ENCODE results near the gene ACADS.
A peak's percentile ranks its signal among the peaks of the same experiment; 100 is the strongest.

The ACADS gene

GRCh38 chr12:120758798-120759590 is 33.4 kb downstream of the ACADS start:
- no peak for DNase-seq

- DNase-seq, result no peak
Observed at GRCh38 chr12:120759591-120760348, 34.1 kb downstream of the ACADS start.

- DNase-seq, result peak; percentile 42
Observed at GRCh38 chr12:120760349-120761254, 35.0 kb downstream of the ACADS start.

GRCh38 chr12:120761519-120761934 is 35.9 kb downstream of the ACADS start:
- DNase-seq, result no peak

- DNase-seq, result no peak
Observed at GRCh38 chr12:120762086-120762485, 36.5 kb downstream of the ACADS start.

GRCh38 chr12:120763250-120763649 is 37.6 kb downstream of the ACADS start:
- DNase-seq, result no peak

- no peak for DNase-seq
Observed at GRCh38 chr12:120764816-120765215, 39.2 kb downstream of the ACADS start.

- DNase-seq, result no peak
Observed at GRCh38 chr12:120766566-120766965, 40.9 kb downstream of the ACADS start.

- DNase-seq, result no peak
Observed at GRCh38 chr12:120767071-120768024, 41.7 kb downstream of the ACADS start.

GRCh38 chr12:120771097-120771496 is 45.5 kb downstream of the ACADS start:
- no peak for DNase-seq

- DNase-seq, result no peak
Observed at GRCh38 chr12:120774169-120774916, 48.7 kb downstream of the ACADS start.

- no peak for DNase-seq
Observed at GRCh38 chr12:120775862-120776552, 50.4 kb downstream of the ACADS start.

GRCh38 chr12:120783197-120783596 is 57.6 kb downstream of the ACADS start:
- no peak for DNase-seq

GRCh38 chr12:120784804-120785203 is 59.2 kb downstream of the ACADS start:
- DNase-seq, result no peak

- DNase-seq, result no peak
Observed at GRCh38 chr12:120787889-120788288, 62.3 kb downstream of the ACADS start.

Data from CD4-positive, alpha-beta T cell treated with Interleukin-6 for 4 hours (primary cell).